ENCODE results near the gene CALHM6.
A peak's percentile ranks its signal among the peaks of the same experiment; 100 is the strongest.

The CALHM6 gene

GRCh38 chr6:116445102-116445501 lies 16.1 kb upstream of the CALHM6 start:
- no peak for DNase-seq (ENCODE audit: low read depth in 2 of 2, low spot score in 1 of 2)

GRCh38 chr6:116446399-116446798 lies 14.8 kb upstream of the CALHM6 start:
- no peak for DNase-seq (ENCODE audit: low read depth in 2 of 2, low spot score in 1 of 2)

GRCh38 chr6:116447052-116447451 lies 14.1 kb upstream of the CALHM6 start:
- no peak for DNase-seq (ENCODE audit: low read depth in 2 of 2, low spot score in 1 of 2)

GRCh38 chr6:116447496-116448011 lies 13.6 kb upstream of the CALHM6 start:
- no peak for DNase-seq (ENCODE audit: low read depth in 2 of 2, low spot score in 1 of 2)

GRCh38 chr6:116449565-116449964 lies 11.6 kb upstream of the CALHM6 start:
- no peak for DNase-seq (ENCODE audit: low read depth in 2 of 2, low spot score in 1 of 2)

- no peak for DNase-seq (ENCODE audit: low read depth in 2 of 2, low spot score in 1 of 2)
These were observed 10.9 kb upstream of the CALHM6 start for GRCh38 chr6:116450185-116450710.

GRCh38 chr6:116450769-116451740 lies 10.1 kb upstream of the CALHM6 start:
- no peak for DNase-seq (ENCODE audit: low read depth in 2 of 2, low spot score in 1 of 2)

GRCh38 chr6:116451916-116452315 lies 9.3 kb upstream of the CALHM6 start:
- no peak for DNase-seq (ENCODE audit: low read depth in 2 of 2, low spot score in 1 of 2)

GRCh38 chr6:116452531-116452930 lies 8.6 kb upstream of the CALHM6 start:
- no peak for DNase-seq (ENCODE audit: low read depth in 2 of 2, low spot score in 1 of 2)

- DNase-seq (ENCODE audit: low read depth in 2 of 2, low spot score in 1 of 2), result no peak
These were observed 5.1 kb upstream of the CALHM6 start for GRCh38 chr6:116456106-116456505.

- no peak for DNase-seq (ENCODE audit: low read depth in 2 of 2, low spot score in 1 of 2)
These were observed 4.2 kb upstream of the CALHM6 start for GRCh38 chr6:116456927-116457326.

- DNase-seq (ENCODE audit: low read depth in 2 of 2, low spot score in 1 of 2), result no peak
These were observed 2.9 kb upstream of the CALHM6 start for GRCh38 chr6:116458264-116458663.

GRCh38 chr6:116459927-116460326 lies 1.2 kb upstream of the CALHM6 start:
- no peak for DNase-seq (ENCODE audit: low read depth in 2 of 2, low spot score in 1 of 2)

- DNase-seq (ENCODE audit: low read depth in 2 of 2, low spot score in 1 of 2), result peak in 1 of 2 donors; percentile 26
These were observed 1.0 kb downstream of the CALHM6 start for GRCh38 chr6:116461932-116462885.

- no peak for DNase-seq (ENCODE audit: low read depth in 2 of 2, low spot score in 1 of 2)
These were observed 2.1 kb downstream of the CALHM6 start for GRCh38 chr6:116463301-116463700.

- no peak for DNase-seq (ENCODE audit: low read depth in 2 of 2, low spot score in 1 of 2)
These were observed 4.1 kb downstream of the CALHM6 start for GRCh38 chr6:116465246-116465645.

GRCh38 chr6:116467096-116467495 lies 5.9 kb downstream of the CALHM6 start:
- DNase-seq (ENCODE audit: low read depth in 2 of 2, low spot score in 1 of 2), result no peak

- DNase-seq (ENCODE audit: low read depth in 2 of 2, low spot score in 1 of 2), result no peak
These were observed 6.3 kb downstream of the CALHM6 start for GRCh38 chr6:116467514-116467913.

GRCh38 chr6:116468293-116468692 lies 7.1 kb downstream of the CALHM6 start:
- no peak for DNase-seq (ENCODE audit: low read depth in 2 of 2, low spot score in 1 of 2)

GRCh38 chr6:116471531-116471930 lies 10.4 kb downstream of the CALHM6 start:
- no peak for DNase-seq (ENCODE audit: low read depth in 2 of 2, low spot score in 1 of 2)

- no peak for DNase-seq (ENCODE audit: low read depth in 2 of 2, low spot score in 1 of 2)
These were observed 11.5 kb downstream of the CALHM6 start for GRCh38 chr6:116472706-116473105.

All from stimulated activated CD8-positive, alpha-beta memory T cell treated with anti-CD3 and anti-CD28 coated beads, Interleukin-4, amount 100 ng/mL, for 4 hours (primary cell).